Measurements from ENCODE around the gene C1QTNF8. TPM values are rescaled to one million over a fixed set of nuclear protein-coding genes. Genes with fewer than 3 reads are reported as not detected.

C1QTNF8 gene
- total and polyA plus RNA-seq, 2 of the 13 experiments (the other 11 are each of a cell fraction or from before 2014, with no cell fraction given), result 0.09 TPM; not detected in 1

GRCh38 chr16:1112506-1113184 lies 16.6 kb upstream of the C1QTNF8 start (continued):
- TF ChIP-seq ATF3 (CRISPR knock-in tag; IDR thresholded peaks at IDR 0.05) (no peak), NCOA2 (CRISPR knock-in tag; IDR thresholded peaks at IDR 0.05) (0 out of 2 replicates have a peak, but pooled peaks have one; percentile 23), SP2 (CRISPR knock-in tag; IDR thresholded peaks at IDR 0.05) (no peak), HOXA7 (CRISPR knock-in tag; IDR thresholded peaks at IDR 0.05) (0 out of 2 replicates have a peak, but pooled peaks have one; percentile 61), HOXA5 (CRISPR knock-in tag; IDR thresholded peaks at IDR 0.05) (no peak), SOX6 (IDR thresholded peaks at IDR 0.05) (no peak), SOX6 (CRISPR knock-in tag; IDR thresholded peaks at IDR 0.05) (peak; percentile 50; the same call in 1 of the 2 replicates), SOX5 (CRISPR knock-in tag; IDR thresholded peaks at IDR 0.05; ENCODE audit: borderline replicate concordance) (peak; percentile 12; the same call in 1 of the 2 replicates), GMEB2 (CRISPR knock-in tag; IDR thresholded peaks at IDR 0.05; ENCODE audit: low read depth) (no peak), FUBP1 (CRISPR knock-in tag; IDR thresholded peaks at IDR 0.05; ENCODE audit: borderline replicate concordance) (no peak), NONO (IDR thresholded peaks at IDR 0.05) (no peak), NONO (CRISPR knock-in tag; conservative IDR thresholded peaks at IDR 0.05) (no peak), ZNF784 (CRISPR knock-in tag; IDR thresholded peaks at IDR 0.05; ENCODE audit: borderline replicate concordance) (no peak), ZSCAN5A (CRISPR knock-in tag; IDR thresholded peaks at IDR 0.05; ENCODE audit: borderline replicate concordance) (no peak), ZNF280D (CRISPR knock-in tag; IDR thresholded peaks at IDR 0.05) (no peak), SRSF4 (IDR thresholded peaks at IDR 0.05; ENCODE audit: low read depth, low read length, poor library complexity, severe bottlenecking) (no peak), ZNF572 (CRISPR knock-in tag; IDR thresholded peaks at IDR 0.05) (no peak), TRIM24 (CRISPR knock-in tag; IDR thresholded peaks at IDR 0.05) (no peak), GTF2F1 (IDR thresholded peaks at IDR 0.05; ENCODE audit: low read length) (no peak), ARNTL (CRISPR knock-in tag; IDR thresholded peaks at IDR 0.05) (no peak), HHEX (CRISPR knock-in tag; IDR thresholded peaks at IDR 0.05) (peak; percentile 88), ONECUT2 (CRISPR knock-in tag; IDR thresholded peaks at IDR 0.05) (no peak)
